GM23338 (cell line): ENCODE measurements around the gene SMAD3. TPM values are rescaled to one million over a fixed set of nuclear protein-coding genes. Genes with fewer than 3 reads are reported as not detected.

Experiments used
- ATAC-seq: fragments of 200-7000 bp; cut with Tn5 transposase; 3 replicates; pipeline ENCODE4 v1.9.1; 2020
- DNase-seq: peaks from one replicate; pipeline ENCODE4 v3.0.0-alpha.2; 2015; ENCODE audit warnings: low spot score
- H2AFZ ChIP-seq: fragments of 200-600 bp; sonication (generic); 2 replicates; pipeline ENCODE4 v1.8.0; 2016; ENCODE audit warnings: antibody characterized with exemption, mild to moderate bottlenecking, moderate library complexity
- H3F3A ChIP-seq: fragments of 200-600 bp; sonication (generic); replicated peaks from 2 replicates; pipeline ENCODE4 v1.8.0; 2017; ENCODE audit warnings: antibody characterized with exemption, mixed run types, low read depth
- H3K27ac ChIP-seq: fragments of 200-600 bp; sonication (generic); 2 replicates; pipeline ENCODE4 v1.6.1; 2016; ENCODE audit warnings: low read depth
- H3K27me3 ChIP-seq: fragments of 200-600 bp; sonication (generic); 2 replicates; pipeline ENCODE4 v1.8.0; 2016; ENCODE audit warnings: mild to moderate bottlenecking, mixed run types, moderate library complexity; ENCODE audit not compliant: insufficient read depth
- H3K36me3 ChIP-seq: fragments of 200-600 bp; sonication (generic); 2 replicates; pipeline ENCODE4 v1.8.0; 2016; ENCODE audit warnings: mild to moderate bottlenecking; ENCODE audit not compliant: insufficient read depth
- H3K4me1 ChIP-seq: fragments of 200-600 bp; sonication (generic); 2 replicates; pipeline ENCODE4 v1.8.0; 2016; ENCODE audit warnings: mild to moderate bottlenecking, moderate library complexity; ENCODE audit not compliant: insufficient read depth
- H3K4me2 ChIP-seq: fragments of 200-600 bp; sonication (generic); 2 replicates; pipeline ENCODE4 v1.7.1; 2017; ENCODE audit warnings: mixed run types
- H3K4me3 ChIP-seq: fragments of 200-600 bp; sonication (generic); 2 replicates; pipeline ENCODE4 v1.6.1; 2016; ENCODE audit warnings: mixed run types
- H3K79me2 ChIP-seq: fragments of 200-600 bp; sonication (generic); replicated peaks from 2 replicates; pipeline ENCODE4 v1.8.0; 2017; ENCODE audit warnings: mild to moderate bottlenecking; ENCODE audit not compliant: insufficient read depth
- H3K9me2 ChIP-seq: fragments of 200-600 bp; sonication (generic); 2 replicates; pipeline ENCODE4 v1.8.0; 2017; ENCODE audit not compliant: insufficient read depth
- H4K20me1 ChIP-seq: fragments of 200-600 bp; sonication (generic); replicated peaks from 2 replicates; pipeline ENCODE4 v1.8.0; 2017; ENCODE audit warnings: mild to moderate bottlenecking; ENCODE audit not compliant: insufficient read depth
- H3K27ac Mint-ChIP-seq: 2 replicates; pipeline ENCODE4 v1.8.0; 2020; ENCODE audit warnings: inconsistent platforms, mild to moderate bottlenecking, moderate library complexity, mixed read lengths
- H3K27me3 Mint-ChIP-seq: 3 replicates; pipeline ENCODE4 v1.8.0; 2022; ENCODE audit warnings: low read depth, mild to moderate bottlenecking, moderate library complexity, mixed read lengths, inconsistent platforms; ENCODE audit not compliant: insufficient read depth, poor library complexity
- H3K36me3 Mint-ChIP-seq: 3 replicates; pipeline ENCODE4 v1.8.0; 2021; ENCODE audit warnings: low read depth, mild to moderate bottlenecking, inconsistent platforms, moderate library complexity, mixed read lengths
- H3K4me1 Mint-ChIP-seq: 3 replicates; pipeline ENCODE4 v1.8.0; 2020; ENCODE audit warnings: mild to moderate bottlenecking, inconsistent platforms, mixed read lengths
- H3K4me3 Mint-ChIP-seq: 3 replicates; pipeline ENCODE4 v1.8.0; 2021; ENCODE audit warnings: moderate library complexity, mild to moderate bottlenecking, inconsistent platforms, mixed read lengths
- H3K9me3 Mint-ChIP-seq: 3 replicates; pipeline ENCODE4 v1.8.0; 2020; ENCODE audit warnings: moderate library complexity, mild to moderate bottlenecking, inconsistent platforms, mixed read lengths
- CREB1 ChIP-seq: fragments of 250-450 bp; sonication (Bioruptor Pico); IDR thresholded peaks from 2 replicates; pipeline ENCODE4 v1.5.0; 2020; ENCODE audit warnings: low read depth, mild to moderate bottlenecking, moderate library complexity
- CTCF ChIP-seq, 2 experiments: fragments of 200-600 bp in 1 of 2; sonication (generic) in 1 of 2; conservative IDR thresholded peaks; 2 replicates each; pipeline versions ENCODE4 v1.5.1 to v1.6.1; 2016 to 2017; ENCODE audit warnings: antibody characterized with exemption in 2 of 2, low read depth in 2 of 2, mild to moderate bottlenecking in 2 of 2, moderate library complexity in 1 of 2
- ETS1 ChIP-seq: IDR thresholded peaks from 2 replicates; pipeline ENCODE4 v1.6.1; 2016; ENCODE audit warnings: antibody characterized with exemption
- EZH2 ChIP-seq: fragments of 200-600 bp; sonication (generic); IDR thresholded peaks from one replicate; pipeline ENCODE4 v1.8.0; 2017; ENCODE audit warnings: antibody characterized with exemption, mild to moderate bottlenecking, low read depth; ENCODE audit not compliant: unreplicated experiment
- JUNB ChIP-seq: IDR thresholded peaks from one replicate; pipeline ENCODE4 v1.6.1; 2016; ENCODE audit warnings: antibody characterized with exemption; ENCODE audit not compliant: unreplicated experiment
- NANOG ChIP-seq: IDR thresholded peaks from 2 replicates; pipeline ENCODE4 v1.6.1; 2016; ENCODE audit warnings: antibody characterized with exemption, borderline replicate concordance
- ZNF462 ChIP-seq: fragments of 250-450 bp; sonication (Bioruptor Pico); IDR thresholded peaks from 2 replicates; pipeline ENCODE4 v1.5.0; 2020; ENCODE audit warnings: mild to moderate bottlenecking, moderate library complexity
- polyA plus RNA-seq: library from polyadenylated mRNA; unstranded; fragments of >200 nt; fragmentation: Nextera tagmentation; extraction: Ambion mirVana; gene quantifications from 2 replicates; pipeline ENCODE4 v1.2.1, GENCODE V29; 2016
- total RNA-seq: library from RNA; depleted of rRNA; stranded (reverse); fragments of >200 nt; shearing (Covaris generic); gene quantifications from 2 replicates; pipeline ENCODE4 v1.2.3, GENCODE V29; 2014

Gene SMAD3
- total and polyA plus RNA-seq, 2 experiments from 2014 or later: 4.9 to 11.6 TPM

GRCh38 chr15:67095912-67096311, 30.5 kb downstream of the SMAD3 start (continued):
- TF ChIP-seq ZNF462 (CRISPR knock-in tag) (no peak), JUNB (no peak), EZH2 (no peak)

GRCh38 chr15:67096546-67097294, 31.3 kb downstream of the SMAD3 start:
- Histone ChIP-seq H3K27me3 (no peaks in the 10 kb centered on the region), H4K20me1 (no peaks in the 10 kb centered on the region), H3K4me1 (peaks cover 10% of the 10 kb centered on the region), H2AFZ (no peak overlapping the region), H3K4me2 (no peak overlapping the region), H3K36me3 (peaks cover 4% of the 10 kb centered on the region; the same call in 1 of the 2 replicates), H3K27ac (no peak overlapping the region), H3K4me3 (no peak overlapping the region), H3K9me2 (no peaks in the 10 kb centered on the region), H3K79me2 (peaks cover 31% of the 10 kb centered on the region), H3F3A (no peaks in the 10 kb centered on the region)
- peaks cover 34% of the 10 kb centered on the region for H3K4me1 Mint-ChIP-seq
- ATAC-seq: no peak
- H3K4me3 Mint-ChIP-seq: no peak overlapping the region
- no peak overlapping the region for H3K27ac Mint-ChIP-seq
- no peaks in the 10 kb centered on the region for H3K9me3 Mint-ChIP-seq
- peaks cover 6% of the 10 kb centered on the region for H3K27me3 Mint-ChIP-seq
- H3K36me3 Mint-ChIP-seq: no peaks in the 10 kb centered on the region
- no peak for DNase-seq
- TF ChIP-seq NANOG (no peak), JUNB (no peak), ETS1 (no peak), CTCF (conservative IDR thresholded peaks at IDR 0.05; ENCODE audit: low read depth in 2 of 2) (no peak), CREB1 (no peak)
